Nephron progenitor cell (in vitro differentiated cells): ENCODE results near the gene ELL2.

Source experiments
- DNase-seq: peaks from one replicate; pipeline ENCODE4 v3.0.0; 2021
- H3K27ac Mint-ChIP-seq: 2 replicates; pipeline ENCODE4 v1.8.0; 2021; ENCODE audit warnings: mild to moderate bottlenecking, moderate library complexity, mixed read lengths
- H3K27me3 Mint-ChIP-seq: 2 replicates; pipeline ENCODE4 v1.8.0; 2021; ENCODE audit warnings: mild to moderate bottlenecking, low read depth, mixed read lengths; ENCODE audit not compliant: poor library complexity
- H3K36me3 Mint-ChIP-seq: 2 replicates; pipeline ENCODE4 v1.8.0; 2021; ENCODE audit warnings: low read depth, mixed read lengths
- H3K4me1 Mint-ChIP-seq: 2 replicates; pipeline ENCODE4 v1.8.0; 2021; ENCODE audit warnings: mixed read lengths
- H3K4me3 Mint-ChIP-seq: 2 replicates; pipeline ENCODE4 v1.8.0; 2021; ENCODE audit warnings: mild to moderate bottlenecking, moderate library complexity, mixed read lengths
- H3K9me3 Mint-ChIP-seq: 2 replicates; pipeline ENCODE4 v1.8.0; 2021; ENCODE audit warnings: mild to moderate bottlenecking, moderate library complexity, mixed read lengths
- CTCF ChIP-seq: fragments of 200-600 bp; sonication (generic); IDR thresholded peaks from 2 replicates; pipeline ENCODE4 v1.5.0; 2021; ENCODE audit warnings: antibody characterized with exemption

ELL2 gene

GRCh38 chr5:95986001-95986400 is 24.4 kb upstream of the ELL2 start:
- Mint-ChIP-seq H3K4me3 (no peak overlapping the region), H3K9me3 (no peaks in the 10 kb centered on the region), H3K27me3 (no peaks in the 10 kb centered on the region), H3K4me1 (peaks cover 42% of the 10 kb centered on the region), H3K36me3 (no peaks in the 10 kb centered on the region), H3K27ac (no peak overlapping the region)
- DNase-seq, result no peak
- no peak for TF ChIP-seq CTCF

- H3K27ac Mint-ChIP-seq, result no peak overlapping the region
- H3K4me3 Mint-ChIP-seq, result no peak overlapping the region
- no peaks in the 10 kb centered on the region for H3K27me3 Mint-ChIP-seq
- no peak for DNase-seq
- no peaks in the 10 kb centered on the region for H3K9me3 Mint-ChIP-seq
- no peak for TF ChIP-seq CTCF
- H3K36me3 Mint-ChIP-seq, result no peaks in the 10 kb centered on the region
- H3K4me1 Mint-ChIP-seq, result peaks cover 42% of the 10 kb centered on the region
Measured at GRCh38 chr5:95985249-95985648, 23.6 kb upstream of the ELL2 start.

GRCh38 chr5:95984287-95984938 is 22.8 kb upstream of the ELL2 start:
- no peak overlapping the region for H3K27ac Mint-ChIP-seq
- H3K36me3 Mint-ChIP-seq, result no peaks in the 10 kb centered on the region
- no peak for TF ChIP-seq CTCF
- no peak for DNase-seq
- H3K4me1 Mint-ChIP-seq, result peaks cover 35% of the 10 kb centered on the region
- no peaks in the 10 kb centered on the region for H3K27me3 Mint-ChIP-seq
- H3K9me3 Mint-ChIP-seq, result no peaks in the 10 kb centered on the region
- no peak overlapping the region for H3K4me3 Mint-ChIP-seq

GRCh38 chr5:95983509-95983908 is 21.9 kb upstream of the ELL2 start:
- Mint-ChIP-seq H3K27ac (no peak overlapping the region), H3K9me3 (no peaks in the 10 kb centered on the region), H3K27me3 (peaks cover 5% of the 10 kb centered on the region), H3K36me3 (no peaks in the 10 kb centered on the region), H3K4me1 (peaks cover 29% of the 10 kb centered on the region), H3K4me3 (no peak overlapping the region)
- DNase-seq, result no peak
- TF ChIP-seq CTCF, result no peak

- H3K36me3 Mint-ChIP-seq, result no peaks in the 10 kb centered on the region
- H3K4me1 Mint-ChIP-seq, result peaks cover 25% of the 10 kb centered on the region
- H3K9me3 Mint-ChIP-seq, result no peaks in the 10 kb centered on the region
- no peak overlapping the region for H3K27ac Mint-ChIP-seq
- TF ChIP-seq CTCF, result no peak
- no peak overlapping the region for H3K4me3 Mint-ChIP-seq
- peaks cover 5% of the 10 kb centered on the region for H3K27me3 Mint-ChIP-seq
- DNase-seq, result no peak
Measured at GRCh38 chr5:95983080-95983479, 21.4 kb upstream of the ELL2 start.

GRCh38 chr5:95976606-95977005 is 15.0 kb upstream of the ELL2 start:
- peaks cover 9% of the 10 kb centered on the region for H3K9me3 Mint-ChIP-seq
- H3K27me3 Mint-ChIP-seq, result peaks cover 9% of the 10 kb centered on the region
- H3K27ac Mint-ChIP-seq, result no peak overlapping the region
- no peak for DNase-seq
- no peaks in the 10 kb centered on the region for H3K36me3 Mint-ChIP-seq
- no peak for TF ChIP-seq CTCF
- peaks cover 9% of the 10 kb centered on the region for H3K4me1 Mint-ChIP-seq
- H3K4me3 Mint-ChIP-seq, result no peak overlapping the region
